Jurkat, Clone E6-1 (cell line): ENCODE data around the gene PNPLA8.
"Not testable (repeated sequence)": the region's sequence is repeated elsewhere in the genome, so short reads cannot be mapped to it uniquely, and the experiment has no call there.

Source experiments
- DNase-seq: peaks from one replicate; pipeline ENCODE4 v3.0.0-alpha.2; 2011; ENCODE audit warnings: low read depth, low spot score
- H3K4me3 ChIP-seq: 2 replicates; pipeline ENCODE4 v1.5.1; 2011; ENCODE audit warnings: mild to moderate bottlenecking, low read length, control low read depth, moderate library complexity

The PNPLA8 gene

GRCh38 chr7:108535257-108535656, 9.3 kb upstream of the PNPLA8 start:
- DNase-seq: no peak
- H3K4me3 ChIP-seq: no peak overlapping the region

- H3K4me3 ChIP-seq: no peak overlapping the region
- DNase-seq: no peak
These were observed 7.8 kb upstream of the PNPLA8 start for GRCh38 chr7:108533712-108534111.

GRCh38 chr7:108529341-108529740, 3.4 kb upstream of the PNPLA8 start:
- no peak overlapping the region for H3K4me3 ChIP-seq
- DNase-seq: no peak

DNA sequence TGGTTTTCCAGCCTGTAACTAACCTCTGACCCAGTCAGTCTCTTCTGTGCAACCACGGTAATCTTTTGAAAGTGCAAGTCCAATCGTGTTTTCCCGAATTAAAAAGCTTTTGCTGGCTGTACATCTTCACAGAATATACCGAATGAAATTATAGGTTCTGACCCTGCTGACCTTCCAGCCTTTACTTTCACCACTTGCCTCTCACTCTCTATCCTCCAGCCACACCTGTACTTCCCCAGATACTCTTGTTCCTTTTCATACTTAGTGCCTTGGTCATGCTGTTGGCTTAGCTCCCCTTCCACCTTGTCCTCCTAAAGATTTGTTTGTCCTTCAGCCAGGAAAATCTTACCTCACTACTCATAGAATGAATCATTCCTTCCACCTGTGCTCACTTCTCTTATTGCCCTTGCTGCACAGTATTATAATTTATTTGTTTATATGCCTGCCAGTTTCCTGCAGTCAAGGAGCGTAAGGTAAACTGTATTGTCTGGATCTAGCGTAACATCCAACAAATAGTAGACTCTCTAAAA, 2.3 kb upstream of the PNPLA8 start:
- DNase-seq: no peak

GRCh38 chr7:108526768-108527017, 758 bp upstream of the PNPLA8 start:
- DNase-seq: no peak
- peak overlapping the region; percentile 90 for H3K4me3 ChIP-seq

More for the DNA sequence above, 2.3 kb upstream of the PNPLA8 start:
- no peak overlapping the region for H3K4me3 ChIP-seq

DNA sequence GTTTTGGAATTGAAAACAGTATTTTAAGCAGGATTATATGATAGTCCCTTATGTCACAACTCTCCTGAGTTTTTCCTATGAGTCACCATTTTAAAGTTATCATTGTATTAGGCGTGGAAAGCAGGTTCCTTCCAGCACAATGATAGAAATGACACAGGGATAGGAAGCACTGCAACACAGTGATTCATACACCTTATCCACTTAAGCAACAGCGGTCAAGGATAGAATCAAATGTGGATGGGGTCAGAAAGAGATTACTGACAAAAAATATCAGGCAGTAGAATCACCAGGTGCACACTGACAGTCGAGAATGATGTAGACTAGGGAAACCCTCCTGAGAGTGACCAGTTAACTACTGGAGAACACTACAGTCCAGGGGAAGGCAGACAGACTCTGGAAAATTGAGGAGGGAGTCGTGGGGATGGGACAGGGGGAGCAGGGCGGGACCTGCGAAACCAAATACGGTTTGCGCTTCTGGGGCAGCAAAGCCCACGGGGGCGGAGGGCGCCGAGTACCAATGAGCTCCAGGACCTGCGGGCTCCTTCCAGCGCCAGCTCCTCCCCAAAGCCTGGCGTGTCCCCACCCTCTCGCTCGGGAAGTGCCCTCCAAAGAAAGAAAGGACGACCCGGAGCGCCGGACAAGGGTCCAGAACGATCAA, 479 bp downstream of the PNPLA8 start:
- peak; percentile 62 for DNase-seq
- H3K4me3 ChIP-seq: peak overlapping the region; percentile 90

DNA sequence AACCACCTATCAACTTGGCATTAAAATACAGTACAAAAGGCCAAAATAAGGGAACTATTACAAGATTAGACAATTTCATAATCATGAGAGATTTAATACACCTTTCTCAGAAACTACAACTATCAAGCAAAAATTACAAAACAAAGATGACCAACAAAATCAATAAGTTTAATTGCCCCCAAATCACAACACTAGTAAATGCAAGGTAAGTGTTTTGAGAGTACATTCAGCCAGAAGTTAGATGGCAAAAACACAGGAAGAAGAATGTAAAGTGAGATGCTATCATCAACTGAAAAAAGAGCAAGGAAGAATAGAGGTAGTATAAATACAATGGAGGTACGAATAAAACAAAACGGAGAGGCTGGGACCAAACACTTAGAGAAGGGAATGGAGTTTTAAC, 3.2 kb downstream of the PNPLA8 start:
- H3K4me3 ChIP-seq: no peak overlapping the region
- DNase-seq: no peak

DNA sequence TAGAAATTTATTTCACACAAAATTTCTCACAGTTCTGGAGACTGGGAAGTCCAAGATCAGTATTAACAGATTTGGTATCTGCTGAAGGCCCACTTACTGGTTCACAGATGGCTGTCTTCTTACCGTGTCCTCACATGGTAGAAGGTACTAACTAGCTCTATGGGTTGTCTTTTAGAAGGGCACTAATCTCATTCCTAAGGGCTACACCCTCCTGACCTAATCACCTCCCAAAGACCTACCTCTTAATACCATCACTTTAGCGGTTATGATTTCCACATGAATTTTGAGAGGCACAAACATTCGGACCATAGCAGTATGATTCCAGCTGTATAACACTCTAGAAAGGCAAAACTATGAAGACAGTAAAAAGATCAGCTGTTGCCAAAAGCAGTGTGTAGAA, 8.0 kb downstream of the PNPLA8 start:
- H3K4me3 ChIP-seq: no peak overlapping the region
- DNase-seq: no peak

DNA sequence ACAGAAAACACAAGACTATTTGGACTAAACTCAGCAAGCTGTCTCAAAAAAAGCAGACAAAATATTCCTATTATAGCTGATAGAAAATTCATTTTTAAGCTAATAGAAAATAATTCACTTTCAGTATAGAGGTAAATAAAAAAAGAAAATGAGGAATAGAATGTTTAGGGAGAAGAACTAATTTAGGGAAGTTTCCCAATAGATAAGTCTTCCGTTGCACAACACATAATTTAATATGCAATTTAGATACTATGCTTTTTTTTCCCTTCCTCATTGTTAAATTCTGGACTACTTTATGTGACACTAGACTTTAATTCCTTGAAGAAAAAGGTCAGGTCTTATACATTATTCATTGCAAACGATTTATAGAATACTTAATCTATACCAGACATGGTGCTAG, 10.3 kb downstream of the PNPLA8 start:
- no peak overlapping the region for H3K4me3 ChIP-seq
- no peak for DNase-seq

DNA sequence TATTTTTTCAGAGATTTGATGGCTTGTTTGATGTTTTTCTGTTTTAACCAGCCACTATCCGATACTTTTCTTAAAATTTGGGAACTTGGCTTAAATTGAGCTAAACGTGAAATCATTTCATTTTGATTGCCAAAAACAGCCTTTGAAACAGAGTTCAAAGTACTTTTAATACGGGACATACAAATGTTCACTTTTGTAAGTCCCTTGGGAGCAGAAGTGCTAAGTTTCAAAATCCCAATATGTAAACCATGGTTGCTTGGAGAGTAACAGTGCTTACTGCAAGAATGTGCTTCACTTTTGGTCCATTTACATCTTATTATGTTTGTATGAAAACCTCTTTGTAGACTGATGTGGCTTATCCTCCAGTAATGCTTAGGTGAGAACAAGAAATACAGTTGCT, 10.9 kb downstream of the PNPLA8 start:
- no peak for DNase-seq
- H3K4me3 ChIP-seq: no peak overlapping the region

DNA sequence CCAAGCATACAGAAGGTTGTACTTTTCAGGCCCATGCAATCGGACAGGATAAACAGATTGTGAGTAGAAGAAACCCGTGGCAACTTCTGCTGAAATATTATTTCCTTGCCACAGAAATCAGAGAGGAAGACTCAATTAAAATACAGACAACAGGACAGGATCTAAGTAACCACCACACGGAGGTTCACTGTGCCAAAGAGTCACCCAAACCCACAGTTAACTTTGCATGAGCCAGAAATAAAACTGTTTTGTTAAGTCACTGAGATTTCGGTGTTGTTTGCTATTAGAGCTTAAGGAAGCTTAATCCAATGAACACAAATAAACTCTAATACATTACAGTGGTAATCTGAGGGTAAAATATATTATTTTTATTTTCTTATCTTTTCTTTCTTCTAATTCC, 14.0 kb downstream of the PNPLA8 start:
- no peak overlapping the region for H3K4me3 ChIP-seq
- DNase-seq: no peak

GRCh38 chr7:108504576-108504975, 21.4 kb downstream of the PNPLA8 start:
- DNase-seq, H3K4me3 ChIP-seq: not testable (repeated sequence)

DNA sequence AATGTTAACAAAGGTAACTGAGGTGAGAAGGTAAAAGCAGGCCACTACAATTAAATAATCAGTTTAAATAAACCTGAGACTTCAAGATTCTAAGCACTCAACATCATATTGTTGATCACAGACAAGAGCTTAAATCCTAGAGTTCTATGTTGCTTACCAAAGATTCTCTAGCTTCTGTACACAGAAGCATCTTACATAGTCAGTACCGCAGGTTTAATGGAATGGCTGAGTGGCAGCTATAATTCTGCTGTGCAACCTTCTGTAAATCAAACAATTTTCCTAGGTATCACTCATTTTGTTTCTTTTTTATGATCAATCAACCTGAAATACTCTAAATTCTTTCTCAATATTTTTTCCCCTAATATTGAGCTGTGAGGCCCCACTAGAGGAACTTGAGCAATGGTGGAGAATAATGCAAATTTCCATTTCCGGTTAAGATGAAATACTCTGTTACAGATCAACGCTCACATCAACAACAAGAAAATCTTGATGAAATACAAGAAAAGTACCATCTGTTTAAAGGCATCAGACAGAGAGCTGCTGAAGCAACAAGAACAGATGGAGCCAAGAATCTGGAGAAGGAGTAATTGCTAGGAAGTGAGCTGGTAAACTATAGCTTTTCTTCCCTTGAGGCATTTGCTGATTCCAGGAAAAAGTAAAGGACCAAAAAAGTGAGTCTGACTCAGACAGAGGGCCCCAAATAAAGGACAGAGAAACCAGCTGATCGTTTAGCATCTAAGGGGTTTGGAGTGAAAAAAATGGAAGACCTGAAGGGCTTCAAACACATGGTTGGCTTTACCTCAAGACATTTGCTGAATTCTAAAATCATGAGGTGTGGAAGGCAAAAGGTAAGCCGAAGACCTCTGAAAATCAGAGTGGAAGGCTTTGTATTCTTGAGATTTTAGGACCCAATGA, 22.6 kb downstream of the PNPLA8 start:
- no peak for DNase-seq
- H3K4me3 ChIP-seq: no peak overlapping the region

GRCh38 chr7:108499566-108499965, 26.4 kb downstream of the PNPLA8 start:
- no peak overlapping the region for H3K4me3 ChIP-seq
- no peak for DNase-seq

- H3K4me3 ChIP-seq: no peak overlapping the region
- DNase-seq: no peak
These were observed 27.5 kb downstream of the PNPLA8 start for GRCh38 chr7:108498481-108498880.

- no peak overlapping the region for H3K4me3 ChIP-seq
- DNase-seq: peak; percentile 37
These were observed 28.7 kb downstream of the PNPLA8 start for GRCh38 chr7:108497082-108497725.

DNA sequence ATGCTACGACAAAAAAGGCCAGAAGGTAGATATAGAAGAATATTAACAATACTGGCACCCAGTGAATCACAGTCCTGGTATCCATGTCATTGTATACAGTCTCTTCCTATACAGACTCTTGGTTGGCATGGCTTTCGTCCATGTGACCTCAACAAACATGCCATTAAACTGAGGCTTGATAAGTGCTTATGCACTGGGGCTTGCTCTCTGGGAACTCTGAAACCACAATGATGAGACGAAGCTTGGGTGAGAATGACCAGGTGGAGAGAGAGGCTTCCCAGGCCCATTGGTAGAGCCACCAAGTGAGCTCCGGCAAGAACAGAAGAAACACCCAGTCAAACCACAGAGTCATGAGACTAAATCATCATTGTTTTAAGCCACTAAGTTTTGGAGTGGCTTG, 33.2 kb downstream of the PNPLA8 start:
- DNase-seq: no peak
- no peak overlapping the region for H3K4me3 ChIP-seq

DNA sequence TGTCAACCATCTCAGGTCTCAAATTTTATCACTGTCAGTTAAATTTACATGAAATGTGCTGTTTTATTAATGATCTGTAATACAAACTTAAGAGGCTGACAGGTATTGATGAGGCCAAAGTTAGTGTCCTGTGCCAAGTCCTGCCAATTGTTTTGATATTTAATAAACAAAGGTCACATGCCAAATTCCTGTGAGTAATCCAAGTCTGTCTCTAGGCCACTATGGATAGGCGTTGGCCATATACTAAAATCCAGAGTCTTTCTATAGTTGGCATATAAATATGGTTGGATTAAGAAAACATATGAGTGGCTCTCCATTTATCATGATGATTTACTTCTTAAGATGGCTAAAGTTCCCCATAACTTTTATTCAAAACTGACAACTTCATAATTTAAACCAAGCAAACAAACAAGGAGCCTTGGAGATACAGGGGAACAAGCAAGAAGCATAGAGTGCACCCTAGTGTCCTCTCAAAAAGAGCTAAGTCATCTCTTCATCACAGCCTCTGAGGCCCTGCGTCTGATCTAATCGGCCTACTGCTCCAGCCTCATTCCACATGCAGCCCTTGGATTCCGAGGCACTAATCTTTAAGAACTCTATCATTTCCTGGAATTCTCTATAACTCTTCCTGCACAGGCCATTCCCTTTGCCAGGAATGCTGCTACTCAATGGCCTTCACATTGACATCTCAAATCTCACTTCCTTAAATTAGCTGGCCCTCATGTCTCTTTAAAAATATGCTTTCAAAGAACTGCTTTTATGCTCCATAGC, 37.0 kb downstream of the PNPLA8 start:
- DNase-seq: no peak

GRCh38 chr7:108487646-108488045, 38.3 kb downstream of the PNPLA8 start:
- H3K4me3 ChIP-seq: no peak overlapping the region
- DNase-seq: no peak

More for the DNA sequence above, 37.0 kb downstream of the PNPLA8 start:
- H3K4me3 ChIP-seq: no peak overlapping the region
